ENCODE data around the gene BBS12. TPM values are rescaled to one million over a fixed set of nuclear protein-coding genes. Genes with fewer than 3 reads are reported as not detected.

Gene BBS12
- total RNA-seq, 1 donor from 2014 or later: 4.1 TPM

DNA sequence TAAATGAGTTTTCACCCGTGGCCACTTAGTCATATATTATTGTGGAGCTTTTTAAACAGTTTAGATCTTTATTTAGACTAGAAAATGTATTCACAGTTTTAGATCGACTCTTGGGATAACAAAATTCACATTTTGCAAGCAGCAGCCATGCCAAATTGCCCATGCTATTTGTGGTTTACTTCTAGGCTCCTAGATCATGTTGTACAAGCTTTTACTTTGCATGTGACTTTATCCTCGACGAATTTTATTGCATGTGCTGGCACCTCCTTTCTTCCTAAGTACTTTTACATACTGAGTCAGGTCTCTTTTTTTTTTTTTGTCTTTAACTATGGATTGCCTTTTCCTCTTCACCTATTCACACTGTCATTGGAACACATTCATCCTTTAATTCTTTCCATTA, 23.2 kb downstream of the BBS12 start:
- Mint-ChIP-seq H3K9me3 (peaks cover 3% of the 10 kb centered on the region), H3K27ac (ENCODE audit: unreplicated experiment) (peak overlapping the region; percentile 81), H3K4me3 (no peak overlapping the region)

DNA sequence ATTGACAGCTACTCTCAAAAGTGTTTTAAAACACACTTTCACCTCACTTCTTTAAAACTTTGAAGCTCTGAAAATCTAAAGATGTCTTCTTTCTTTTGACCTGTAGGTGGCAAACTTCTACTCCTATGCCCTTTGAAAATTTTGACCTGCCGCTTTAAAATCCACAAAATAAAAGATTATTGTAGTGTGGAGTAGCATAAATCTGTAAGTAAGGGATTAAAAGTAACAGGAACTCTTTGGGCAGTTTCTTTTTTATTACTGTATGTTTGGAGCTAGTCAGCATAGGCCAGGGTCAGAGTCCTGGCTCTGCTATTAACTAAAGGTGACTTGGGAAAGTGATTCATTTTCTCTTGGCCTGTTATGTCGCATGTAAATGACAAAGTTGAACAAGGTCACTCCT, 25.5 kb downstream of the BBS12 start:
- H3K9me3 Mint-ChIP-seq: no peaks in the 10 kb centered on the region
- no peak overlapping the region for H3K4me3 Mint-ChIP-seq
- H3K27ac Mint-ChIP-seq (ENCODE audit: unreplicated experiment): no peak overlapping the region
- no peaks in the 10 kb centered on the region for H3K27me3 Mint-ChIP-seq (ENCODE audit: low read depth)
- no peak for DNase-seq (ENCODE audit: low read depth, low spot score)
- TF ChIP-seq CTCF (conservative IDR thresholded peaks at IDR 0.05): peak; percentile 85
- H3K4me1 Mint-ChIP-seq: peaks cover 5% of the 10 kb centered on the region
- H3K36me3 Mint-ChIP-seq (ENCODE audit: low read depth): no peaks in the 10 kb centered on the region

More for the DNA sequence above, 23.2 kb downstream of the BBS12 start:
- TF ChIP-seq CTCF (conservative IDR thresholded peaks at IDR 0.05): no peak
- H3K27me3 Mint-ChIP-seq (ENCODE audit: low read depth): no peaks in the 10 kb centered on the region
- peaks cover 2% of the 10 kb centered on the region for H3K36me3 Mint-ChIP-seq (ENCODE audit: low read depth)
- H3K4me1 Mint-ChIP-seq: peaks cover 5% of the 10 kb centered on the region
- no peak for DNase-seq (ENCODE audit: low read depth, low spot score)

- no peak overlapping the region for H3K4me3 Mint-ChIP-seq
- peaks cover 5% of the 10 kb centered on the region for H3K4me1 Mint-ChIP-seq
- no peaks in the 10 kb centered on the region for H3K9me3 Mint-ChIP-seq
- H3K27me3 Mint-ChIP-seq (ENCODE audit: low read depth): no peaks in the 10 kb centered on the region
- no peaks in the 10 kb centered on the region for H3K36me3 Mint-ChIP-seq (ENCODE audit: low read depth)
- peak; percentile 45 for TF ChIP-seq CTCF (conservative IDR thresholded peaks at IDR 0.05)
- DNase-seq (ENCODE audit: low read depth, low spot score): no peak
- H3K27ac Mint-ChIP-seq (ENCODE audit: unreplicated experiment): no peak overlapping the region
Measured at GRCh38 chr4:122759639-122760310, 27.3 kb downstream of the BBS12 start.

- no peaks in the 10 kb centered on the region for H3K36me3 Mint-ChIP-seq (ENCODE audit: low read depth)
- peaks cover 5% of the 10 kb centered on the region for H3K4me1 Mint-ChIP-seq
- no peak for DNase-seq (ENCODE audit: low read depth, low spot score)
- no peak overlapping the region for H3K4me3 Mint-ChIP-seq
- H3K27ac Mint-ChIP-seq (ENCODE audit: unreplicated experiment): no peak overlapping the region
- TF ChIP-seq CTCF (conservative IDR thresholded peaks at IDR 0.05): no peak
- no peaks in the 10 kb centered on the region for H3K9me3 Mint-ChIP-seq
- no peaks in the 10 kb centered on the region for H3K27me3 Mint-ChIP-seq (ENCODE audit: low read depth)
Measured at GRCh38 chr4:122762520-122762919, 30.0 kb downstream of the BBS12 start.

- DNase-seq (ENCODE audit: low read depth, low spot score): no peak
- Mint-ChIP-seq H3K4me1 (peaks cover 2% of the 10 kb centered on the region), H3K4me3 (no peak overlapping the region), H3K9me3 (no peaks in the 10 kb centered on the region), H3K36me3 (ENCODE audit: low read depth) (no peaks in the 10 kb centered on the region), H3K27me3 (ENCODE audit: low read depth) (no peaks in the 10 kb centered on the region), H3K27ac (ENCODE audit: unreplicated experiment) (no peak overlapping the region)
- TF ChIP-seq CTCF (conservative IDR thresholded peaks at IDR 0.05): no peak
Measured at GRCh38 chr4:122762966-122763716, 30.6 kb downstream of the BBS12 start.
